Measurements from ENCODE around the gene MYO1E.

Gene MYO1E

DNA sequence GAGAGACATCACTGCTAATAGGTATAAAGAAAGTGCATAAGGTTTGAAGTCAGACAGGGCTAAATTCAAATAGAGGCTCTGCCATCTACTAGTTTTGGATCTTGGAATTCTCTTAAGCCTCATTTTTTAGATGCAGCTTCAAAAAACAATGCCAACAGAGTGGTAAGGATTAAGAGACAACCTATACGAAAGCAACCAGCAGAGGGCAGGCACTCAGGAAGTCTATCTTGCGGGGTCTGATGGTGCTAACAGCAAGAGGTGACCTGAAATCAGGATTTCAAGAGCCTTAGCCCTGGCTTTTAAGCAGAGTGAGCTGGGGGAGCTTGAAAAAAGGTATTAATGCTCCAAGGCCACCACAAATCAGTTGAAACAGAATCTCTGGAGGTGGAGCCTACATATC, 125.3 kb downstream of the MYO1E start:
- H3K9ac ChIP-seq (ENCODE audit: insufficient read length), result no peak overlapping the region

DNA sequence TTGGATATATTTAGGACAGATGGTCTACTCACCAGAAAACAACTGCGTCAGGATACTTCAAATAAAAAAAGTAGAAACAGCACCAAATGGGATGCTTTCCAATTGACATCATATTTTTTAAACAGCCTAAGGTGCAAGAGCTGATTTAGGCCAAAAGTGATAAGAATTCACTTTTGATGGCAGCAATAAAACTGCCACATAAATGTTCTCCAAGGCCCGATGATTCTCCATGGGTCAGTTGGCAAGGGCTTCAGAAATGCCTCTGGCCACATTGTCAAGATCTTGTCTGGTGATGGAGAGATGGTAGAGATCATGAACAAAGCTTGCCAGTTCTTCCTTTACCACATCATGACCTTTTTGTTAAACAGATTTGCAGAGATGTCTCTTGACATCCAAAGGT, 127.1 kb downstream of the MYO1E start:
- no peak overlapping the region for H3K9ac ChIP-seq (ENCODE audit: insufficient read length)
- H3K36me3 ChIP-seq (ENCODE audit: insufficient read depth, low read length), result no peaks in the 10 kb centered on the region
- H3K27ac ChIP-seq, result no peak overlapping the region
- no peaks in the 10 kb centered on the region for H3K9me3 ChIP-seq (ENCODE audit: low read depth, low read length)
- DNase-seq (ENCODE audit: low read depth, low spot score), result no peak
- TF ChIP-seq FOXP2 (optimal IDR thresholded peaks at IDR 0.05; ENCODE audit: control extremely low read depth, extremely low read length, insufficient read depth) (no peak), POLR2AphosphoS5 (IDR thresholded peaks at IDR 0.05; ENCODE audit: borderline replicate concordance, low read depth, low read length) (no peak), EZH2 (IDR thresholded peaks at IDR 0.05) (no peak)
- H3K4me3 ChIP-seq, result no peak overlapping the region

More for the DNA sequence above, 125.3 kb downstream of the MYO1E start:
- H3K36me3 ChIP-seq (ENCODE audit: insufficient read depth, low read length), result no peaks in the 10 kb centered on the region
- TF ChIP-seq POLR2AphosphoS5 (IDR thresholded peaks at IDR 0.05; ENCODE audit: borderline replicate concordance, low read depth, low read length), result no peak
- TF ChIP-seq EZH2 (IDR thresholded peaks at IDR 0.05), result no peak
- no peak for TF ChIP-seq FOXP2 (optimal IDR thresholded peaks at IDR 0.05; ENCODE audit: control extremely low read depth, extremely low read length, insufficient read depth)
- peak; percentile 5 for DNase-seq (ENCODE audit: low read depth, low spot score)
- no peak overlapping the region for H3K27ac ChIP-seq
- no peak overlapping the region for H3K4me3 ChIP-seq
- H3K9me3 ChIP-seq (ENCODE audit: low read depth, low read length), result no peaks in the 10 kb centered on the region

DNA sequence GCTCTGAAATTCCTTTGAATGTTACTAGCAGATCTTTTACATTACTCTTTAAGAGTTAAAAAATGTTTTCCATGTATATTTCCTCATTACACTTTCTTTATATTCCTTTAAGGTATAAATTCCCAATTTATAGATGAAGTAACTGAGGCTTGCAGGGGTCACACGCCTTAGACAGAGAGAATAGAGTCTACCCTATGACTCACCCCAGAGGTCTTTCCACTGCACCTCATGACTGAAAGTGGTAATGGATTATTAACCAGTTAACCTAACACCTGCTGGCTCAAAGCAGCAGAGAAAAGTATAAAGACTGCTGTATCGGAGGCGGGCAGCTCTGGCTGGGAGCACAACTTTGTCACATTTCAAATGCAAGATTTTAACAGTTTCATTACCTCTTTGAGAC, 128.3 kb downstream of the MYO1E start:
- Histone ChIP-seq H3K36me3 (ENCODE audit: insufficient read depth, low read length) (no peaks in the 10 kb centered on the region), H3K4me3 (no peak overlapping the region), H3K27ac (no peak overlapping the region), H3K9me3 (ENCODE audit: low read depth, low read length) (no peaks in the 10 kb centered on the region), H3K9ac (ENCODE audit: insufficient read length) (no peak overlapping the region)
- TF ChIP-seq POLR2AphosphoS5 (IDR thresholded peaks at IDR 0.05; ENCODE audit: borderline replicate concordance, low read depth, low read length) (no peak), FOXP2 (optimal IDR thresholded peaks at IDR 0.05; ENCODE audit: control extremely low read depth, extremely low read length, insufficient read depth) (no peak), EZH2 (IDR thresholded peaks at IDR 0.05) (no peak)
- no peak for DNase-seq (ENCODE audit: low read depth, low spot score)

DNA sequence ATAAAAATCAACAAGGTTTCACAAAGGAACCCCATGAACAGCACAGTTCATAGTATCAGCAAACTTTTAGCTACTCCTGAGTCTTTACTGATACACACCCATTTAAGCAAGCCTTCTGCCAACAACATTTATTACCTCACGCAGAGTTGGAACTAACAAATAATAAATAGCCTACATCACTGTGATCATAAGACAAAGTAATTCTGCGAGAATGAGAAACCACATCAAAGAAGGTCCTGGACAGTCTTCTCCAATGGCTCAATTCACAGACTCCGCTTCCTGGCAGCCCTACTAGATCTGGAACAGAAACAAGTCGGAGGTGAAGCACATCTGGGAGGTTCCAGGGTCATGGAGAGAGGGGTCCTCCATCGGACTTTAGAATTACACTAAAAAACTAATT, 129.0 kb downstream of the MYO1E start:
- no peak for DNase-seq (ENCODE audit: low read depth, low spot score)
- H3K4me3 ChIP-seq, result no peak overlapping the region
- H3K36me3 ChIP-seq (ENCODE audit: insufficient read depth, low read length), result no peaks in the 10 kb centered on the region
- TF ChIP-seq EZH2 (IDR thresholded peaks at IDR 0.05) (no peak), POLR2AphosphoS5 (IDR thresholded peaks at IDR 0.05; ENCODE audit: borderline replicate concordance, low read depth, low read length) (no peak), FOXP2 (optimal IDR thresholded peaks at IDR 0.05; ENCODE audit: control extremely low read depth, extremely low read length, insufficient read depth) (no peak)
- no peak overlapping the region for H3K9ac ChIP-seq (ENCODE audit: insufficient read length)
- H3K27ac ChIP-seq, result no peak overlapping the region
- H3K9me3 ChIP-seq (ENCODE audit: low read depth, low read length), result no peaks in the 10 kb centered on the region

DNA sequence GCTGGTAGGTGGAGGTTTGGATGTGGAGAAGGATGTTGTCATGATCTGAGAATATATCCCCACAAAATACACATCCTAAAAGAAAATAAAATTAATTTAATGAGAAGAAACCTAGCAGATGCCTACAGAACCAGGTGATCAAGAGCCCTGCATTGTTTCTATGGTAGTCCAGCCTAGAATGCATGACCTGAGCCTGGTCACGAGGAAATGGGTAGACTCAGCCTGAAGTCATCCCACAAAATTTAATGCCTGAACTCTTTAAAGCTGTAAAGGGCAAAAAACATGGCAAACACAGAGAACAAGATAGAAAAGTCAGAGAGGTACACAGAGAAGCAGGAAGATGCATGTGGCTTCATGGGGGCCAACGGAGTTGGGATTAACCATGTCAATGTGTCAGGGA, 130.0 kb downstream of the MYO1E start:
- H3K4me3 ChIP-seq, result no peak overlapping the region
- H3K9ac ChIP-seq (ENCODE audit: insufficient read length), result no peak overlapping the region
- no peak for DNase-seq (ENCODE audit: low read depth, low spot score)
- TF ChIP-seq EZH2 (IDR thresholded peaks at IDR 0.05), result no peak
- no peak for TF ChIP-seq POLR2AphosphoS5 (IDR thresholded peaks at IDR 0.05; ENCODE audit: borderline replicate concordance, low read depth, low read length)
- no peak for TF ChIP-seq FOXP2 (optimal IDR thresholded peaks at IDR 0.05; ENCODE audit: control extremely low read depth, extremely low read length, insufficient read depth)
- H3K36me3 ChIP-seq (ENCODE audit: insufficient read depth, low read length), result no peaks in the 10 kb centered on the region
- no peaks in the 10 kb centered on the region for H3K9me3 ChIP-seq (ENCODE audit: low read depth, low read length)
- no peak overlapping the region for H3K27ac ChIP-seq

DNA sequence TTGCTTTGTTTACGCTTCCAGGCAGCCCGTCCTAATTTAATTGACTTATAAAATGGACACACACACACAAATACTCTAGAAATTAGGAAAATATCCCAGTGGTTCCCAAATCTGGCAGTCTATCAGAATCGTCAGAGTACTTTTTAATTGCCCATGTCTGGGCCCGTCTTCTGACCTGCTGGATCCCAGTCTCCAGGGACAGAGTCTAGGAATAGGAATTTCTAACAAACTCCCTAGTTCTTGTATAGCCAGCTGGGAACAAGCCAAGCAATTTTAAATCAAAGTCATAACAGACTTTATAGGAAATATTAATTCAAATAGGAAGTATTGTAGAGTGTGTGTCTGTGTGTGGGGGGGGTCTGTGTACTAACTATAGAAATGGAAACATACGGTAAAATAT, 132.6 kb downstream of the MYO1E start:
- Histone ChIP-seq H3K4me3 (no peak overlapping the region), H3K36me3 (ENCODE audit: insufficient read depth, low read length) (no peaks in the 10 kb centered on the region), H3K27ac (no peak overlapping the region), H3K9ac (ENCODE audit: insufficient read length) (no peak overlapping the region), H3K9me3 (ENCODE audit: low read depth, low read length) (no peaks in the 10 kb centered on the region)
- TF ChIP-seq POLR2AphosphoS5 (IDR thresholded peaks at IDR 0.05; ENCODE audit: borderline replicate concordance, low read depth, low read length) (no peak), EZH2 (IDR thresholded peaks at IDR 0.05) (no peak), FOXP2 (optimal IDR thresholded peaks at IDR 0.05; ENCODE audit: control extremely low read depth, extremely low read length, insufficient read depth) (no peak)
- no peak for DNase-seq (ENCODE audit: low read depth, low spot score)

DNA sequence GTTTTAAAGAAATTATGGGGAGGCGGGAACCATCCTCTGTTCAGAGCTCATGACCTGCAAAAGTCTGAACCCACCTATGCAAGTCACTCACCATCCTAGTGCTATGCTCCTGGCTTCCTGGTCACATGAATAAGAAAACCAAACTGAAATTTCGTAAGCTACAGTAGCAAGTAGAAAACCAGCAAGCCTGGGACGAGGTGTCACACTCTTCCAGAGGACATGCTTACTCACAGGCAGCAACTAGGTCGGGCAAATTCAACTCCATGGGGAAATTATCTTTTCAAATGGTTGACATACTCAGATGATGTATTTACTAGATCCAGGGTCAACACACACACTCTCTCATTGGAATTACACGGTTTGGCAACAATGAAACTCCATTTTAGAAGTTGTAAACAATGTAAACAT, 134.7 kb downstream of the MYO1E start:
- H3K4me3 ChIP-seq, result no peak overlapping the region
- H3K36me3 ChIP-seq (ENCODE audit: insufficient read depth, low read length), result no peaks in the 10 kb centered on the region
- H3K27ac ChIP-seq, result no peak overlapping the region
- H3K9ac ChIP-seq (ENCODE audit: insufficient read length), result no peak overlapping the region
- TF ChIP-seq EZH2 (IDR thresholded peaks at IDR 0.05) (no peak), FOXP2 (optimal IDR thresholded peaks at IDR 0.05; ENCODE audit: control extremely low read depth, extremely low read length, insufficient read depth) (no peak), POLR2AphosphoS5 (IDR thresholded peaks at IDR 0.05; ENCODE audit: borderline replicate concordance, low read depth, low read length) (no peak)
- no peaks in the 10 kb centered on the region for H3K9me3 ChIP-seq (ENCODE audit: low read depth, low read length)
- DNase-seq (ENCODE audit: low read depth, low spot score), result no peak

DNA sequence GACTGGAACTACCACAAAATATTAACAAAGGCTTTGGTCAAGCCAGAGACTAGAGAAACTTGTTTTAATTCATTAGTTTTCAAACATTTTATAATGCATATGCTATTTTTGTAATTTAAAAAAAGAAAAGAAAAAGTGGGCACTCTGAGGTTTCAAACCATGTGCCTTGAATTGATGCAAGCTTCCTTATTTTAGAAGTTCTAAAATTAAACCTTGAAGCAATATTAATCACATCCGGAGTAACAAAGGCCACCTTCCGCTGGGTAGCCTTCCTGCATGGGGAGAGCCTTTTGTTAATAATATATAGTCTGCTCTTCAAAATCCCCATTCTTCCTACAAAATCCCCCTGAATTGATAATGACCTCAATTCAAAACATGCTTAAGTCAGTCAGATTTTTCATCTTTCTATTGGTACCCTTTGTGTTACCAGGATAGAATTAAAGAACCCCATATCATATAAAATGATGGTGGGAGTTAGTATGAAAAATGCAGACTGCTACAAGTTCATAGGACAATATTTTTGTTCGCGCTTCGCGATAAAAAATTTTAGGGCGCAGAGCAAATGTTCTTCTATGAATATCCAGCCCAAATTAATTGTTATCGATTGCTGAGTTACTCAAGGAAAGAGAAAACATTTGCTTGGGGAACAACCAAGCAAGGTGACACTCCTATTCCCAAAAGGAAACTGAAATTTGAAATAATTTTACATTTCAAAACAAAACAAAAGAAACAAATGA, 135.4 kb downstream of the MYO1E start:
- no peak overlapping the region for H3K9ac ChIP-seq (ENCODE audit: insufficient read length)
- H3K27ac ChIP-seq, result no peak overlapping the region
- H3K9me3 ChIP-seq (ENCODE audit: low read depth, low read length), result no peaks in the 10 kb centered on the region
- no peaks in the 10 kb centered on the region for H3K36me3 ChIP-seq (ENCODE audit: insufficient read depth, low read length)
- no peak overlapping the region for H3K4me3 ChIP-seq
- DNase-seq (ENCODE audit: low read depth, low spot score), result no peak
- no peak for TF ChIP-seq POLR2AphosphoS5 (IDR thresholded peaks at IDR 0.05; ENCODE audit: borderline replicate concordance, low read depth, low read length)
- no peak for TF ChIP-seq EZH2 (IDR thresholded peaks at IDR 0.05)
- TF ChIP-seq FOXP2 (optimal IDR thresholded peaks at IDR 0.05; ENCODE audit: control extremely low read depth, extremely low read length, insufficient read depth), result no peak

DNA sequence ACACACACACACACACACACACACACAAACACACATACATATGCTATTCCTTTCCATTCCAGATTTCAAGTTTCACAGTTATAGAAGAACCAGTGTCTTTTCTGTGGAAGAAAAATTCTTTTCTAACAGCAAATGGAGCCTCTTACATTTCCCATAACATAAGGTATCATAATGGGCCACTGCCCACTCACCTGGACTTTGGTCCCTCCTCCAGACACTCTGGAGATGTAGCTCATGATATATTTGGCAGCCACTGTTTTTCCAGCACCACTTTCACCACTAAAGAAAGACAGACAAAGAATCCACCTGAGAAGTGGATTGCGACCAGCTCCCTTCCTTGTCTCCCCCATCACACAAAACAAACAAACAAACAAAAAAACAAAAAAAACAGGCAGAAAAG, 136.3 kb downstream of the MYO1E start:
- H3K9me3 ChIP-seq (ENCODE audit: low read depth, low read length), result no peaks in the 10 kb centered on the region
- H3K27ac ChIP-seq, result no peak overlapping the region
- H3K9ac ChIP-seq (ENCODE audit: insufficient read length), result no peak overlapping the region
- TF ChIP-seq EZH2 (IDR thresholded peaks at IDR 0.05) (no peak), POLR2AphosphoS5 (IDR thresholded peaks at IDR 0.05; ENCODE audit: borderline replicate concordance, low read depth, low read length) (no peak), FOXP2 (optimal IDR thresholded peaks at IDR 0.05; ENCODE audit: control extremely low read depth, extremely low read length, insufficient read depth) (no peak)
- no peak overlapping the region for H3K4me3 ChIP-seq
- H3K36me3 ChIP-seq (ENCODE audit: insufficient read depth, low read length), result no peaks in the 10 kb centered on the region
- DNase-seq (ENCODE audit: low read depth, low spot score), result no peak
